ENCODE results near the gene MPP2. TPM values are rescaled to one million over a fixed set of nuclear protein-coding genes. Genes with fewer than 3 reads are reported as not detected.
"Not testable (repeated sequence)": the region's sequence is repeated elsewhere in the genome, so short reads cannot be mapped to it uniquely, and the experiment has no call there.

The MPP2 gene, protein sequence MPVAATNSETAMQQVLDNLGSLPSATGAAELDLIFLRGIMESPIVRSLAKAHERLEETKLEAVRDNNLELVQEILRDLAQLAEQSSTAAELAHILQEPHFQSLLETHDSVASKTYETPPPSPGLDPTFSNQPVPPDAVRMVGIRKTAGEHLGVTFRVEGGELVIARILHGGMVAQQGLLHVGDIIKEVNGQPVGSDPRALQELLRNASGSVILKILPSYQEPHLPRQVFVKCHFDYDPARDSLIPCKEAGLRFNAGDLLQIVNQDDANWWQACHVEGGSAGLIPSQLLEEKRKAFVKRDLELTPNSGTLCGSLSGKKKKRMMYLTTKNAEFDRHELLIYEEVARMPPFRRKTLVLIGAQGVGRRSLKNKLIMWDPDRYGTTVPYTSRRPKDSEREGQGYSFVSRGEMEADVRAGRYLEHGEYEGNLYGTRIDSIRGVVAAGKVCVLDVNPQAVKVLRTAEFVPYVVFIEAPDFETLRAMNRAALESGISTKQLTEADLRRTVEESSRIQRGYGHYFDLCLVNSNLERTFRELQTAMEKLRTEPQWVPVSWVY
- 0.29 and 0.74 TPM in 2 replicates for total RNA-seq (2014; rRNA removed; shearing (Covaris generic))
- 2.5 and 3.8 TPM in 2 replicates for polyA plus RNA-seq (2014; cell fraction: nucleus; rRNA removed)

DNA sequence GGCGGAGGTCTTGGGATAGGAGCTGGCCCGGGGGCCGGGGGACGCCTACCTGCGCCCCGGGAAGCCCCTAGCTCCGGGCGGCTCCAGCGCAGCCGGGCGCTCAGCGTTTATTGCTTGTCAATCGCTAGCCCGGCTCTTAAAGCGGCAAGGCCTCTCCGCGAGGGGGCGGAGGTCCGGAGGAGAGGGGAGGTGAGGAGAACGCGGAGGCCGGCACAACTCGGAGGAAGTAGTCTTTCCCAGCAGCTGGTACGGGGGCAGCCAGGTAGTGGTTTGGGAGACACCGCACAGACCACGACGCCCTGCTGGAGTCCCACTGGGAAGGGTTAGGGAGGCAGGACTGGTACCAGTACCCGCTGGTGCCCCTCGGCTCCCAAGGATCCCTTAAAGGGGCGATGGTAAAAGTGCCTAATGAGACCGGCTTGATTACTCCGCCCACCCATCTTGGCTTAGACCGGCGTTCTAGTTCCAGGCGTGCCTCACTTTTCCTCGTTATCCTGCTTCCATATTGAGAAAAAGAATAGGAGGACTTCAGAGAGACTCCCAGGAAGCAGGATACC lies at the start of gene MPP2:
TSS of gene MPP2 (minus strand) at position 112 of the 557 bp plus-strand sequence. CDS start 3,076 bp downstream, outside the sequence.
- DNase-seq (ENCODE audit: extremely low read depth, low read depth) = peak; percentile 23

DNA sequence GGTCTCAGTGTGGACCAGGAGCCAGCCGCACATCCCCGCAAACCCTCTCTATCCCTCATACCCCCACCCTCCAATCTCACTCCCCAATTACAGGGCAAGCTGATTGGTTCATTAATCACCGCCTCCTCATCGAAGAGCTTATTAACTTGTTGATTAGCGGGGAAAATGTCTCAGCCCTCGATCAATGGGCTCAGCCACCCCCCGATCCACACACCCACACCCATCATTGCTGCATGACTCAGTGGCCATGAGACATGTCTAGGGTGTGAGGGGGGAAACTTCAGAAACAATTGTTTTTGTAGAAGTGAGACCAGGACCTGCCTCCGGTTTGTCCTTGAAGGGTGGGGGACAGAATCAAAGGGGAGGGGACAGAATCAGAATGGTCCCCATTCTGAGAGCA lies 48.9 kb upstream of the MPP2 start:
- no peak for DNase-seq (ENCODE audit: extremely low read depth, low read depth)

DNA sequence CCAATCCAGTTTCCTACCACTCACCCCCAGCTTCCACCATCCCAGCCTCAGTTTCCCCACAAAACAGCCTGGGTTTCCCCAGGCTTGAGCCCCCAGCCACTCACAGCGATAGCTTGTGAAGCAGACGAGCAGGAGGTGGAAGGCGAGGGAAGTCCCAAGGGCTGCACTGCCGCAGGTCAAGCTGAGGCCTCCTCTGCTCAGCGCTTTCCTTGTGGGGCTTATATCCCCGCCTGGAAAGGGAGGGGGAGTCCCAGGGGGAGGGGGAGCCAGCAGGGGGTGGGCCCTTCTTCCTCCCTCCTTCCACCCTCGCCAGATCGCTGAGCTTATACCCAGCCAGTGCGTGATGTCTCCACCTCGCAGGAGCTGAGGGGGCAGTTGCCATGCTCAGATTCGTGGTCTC lies 46.4 kb upstream of the MPP2 start, which contains the start of gene PYY:
TSS of gene PYY (minus strand) at position 195 of the 400 bp plus-strand sequence. CDS start 457 bp downstream, outside the sequence.
- DNase-seq (ENCODE audit: extremely low read depth, low read depth) = no peak

DNA sequence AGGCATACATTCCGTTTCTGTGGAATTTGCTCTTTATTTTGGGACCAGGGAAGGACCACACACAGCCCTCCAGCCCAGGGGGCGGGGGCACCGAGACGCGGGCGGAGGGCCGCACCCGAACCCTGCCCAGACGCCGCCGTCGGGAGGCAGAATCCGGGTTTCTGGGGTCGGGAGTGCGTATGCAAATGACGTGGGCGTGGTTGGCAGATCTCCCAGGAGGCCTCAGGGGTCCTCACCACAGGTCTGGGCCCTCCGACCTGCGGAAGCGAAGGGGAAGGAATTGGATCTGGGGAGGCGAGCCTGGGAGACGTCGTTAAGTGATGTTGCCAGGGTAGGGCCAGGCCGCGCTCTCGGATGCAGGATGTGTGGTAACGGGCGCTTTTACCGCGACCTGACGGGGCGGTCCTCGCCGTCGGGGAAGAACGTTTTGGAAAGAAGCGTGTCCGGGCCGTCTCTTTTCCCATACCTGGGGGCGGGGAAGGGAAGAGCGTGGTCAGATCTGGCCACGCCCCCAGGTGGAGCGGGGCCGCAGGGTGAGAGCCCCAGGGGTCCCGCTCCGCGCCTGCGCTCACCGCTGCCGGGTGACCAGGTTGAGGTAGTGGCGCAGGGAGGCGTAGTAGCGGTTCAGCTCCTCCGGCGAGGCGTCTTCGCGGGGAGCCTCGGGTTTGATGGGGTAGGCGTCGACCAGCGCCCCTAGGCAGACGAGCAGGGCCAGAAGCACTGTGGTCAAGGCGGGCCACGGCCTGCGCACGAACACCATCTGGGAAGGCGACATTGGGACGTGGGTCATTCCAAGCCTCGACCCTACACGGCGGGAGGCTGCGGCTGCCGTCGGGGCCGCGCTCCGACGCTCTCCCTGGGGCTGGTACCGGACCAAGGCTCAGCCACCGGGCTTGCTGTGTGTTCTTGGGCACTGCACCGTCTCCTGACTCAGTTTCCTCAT lies 45.7 kb upstream of the MPP2 start:
- DNase-seq (ENCODE audit: extremely low read depth, low read depth) = no peak

DNA sequence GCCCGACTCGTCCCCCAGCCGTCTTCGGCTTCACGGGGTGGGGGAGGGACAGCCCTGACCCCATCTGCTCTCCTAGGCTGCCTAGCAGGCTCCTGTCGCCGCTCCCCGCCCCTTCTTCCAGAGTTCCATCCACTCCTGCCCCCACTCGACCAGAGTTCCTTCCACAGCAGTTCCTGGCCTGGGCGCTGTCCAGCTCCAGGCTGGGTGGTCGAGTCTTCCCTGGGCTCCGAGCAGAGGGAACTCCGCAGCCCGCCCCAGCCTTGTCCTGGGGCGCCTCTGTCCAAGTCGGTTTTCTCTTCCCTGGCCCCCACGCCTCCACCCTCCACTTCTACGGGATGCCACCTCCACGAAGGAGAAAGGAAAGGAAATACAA lies 45.0 kb upstream of the MPP2 start:
- DNase-seq (ENCODE audit: extremely low read depth, low read depth) = no peak

DNA sequence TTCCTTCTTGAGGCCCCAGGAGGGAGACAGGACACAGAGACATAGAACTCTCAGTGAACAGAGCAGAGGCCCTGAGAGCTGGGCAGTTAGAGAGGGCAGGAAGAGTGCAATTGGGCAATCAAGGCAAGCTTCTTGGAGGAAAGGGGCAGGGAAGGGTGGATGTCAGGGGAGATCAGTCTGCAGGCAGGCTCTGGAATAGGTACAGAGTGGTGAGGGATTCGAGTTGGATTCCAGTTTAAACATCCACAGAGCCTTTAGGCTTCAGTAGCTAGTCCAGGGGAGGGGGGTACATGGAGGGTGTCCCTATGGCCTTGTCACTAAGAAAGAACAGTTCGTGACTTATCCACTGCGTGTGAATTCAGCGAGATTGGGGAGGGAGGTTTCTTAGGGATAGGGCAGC lies 44.4 kb upstream of the MPP2 start:
- DNase-seq (ENCODE audit: extremely low read depth, low read depth) = no peak

DNA sequence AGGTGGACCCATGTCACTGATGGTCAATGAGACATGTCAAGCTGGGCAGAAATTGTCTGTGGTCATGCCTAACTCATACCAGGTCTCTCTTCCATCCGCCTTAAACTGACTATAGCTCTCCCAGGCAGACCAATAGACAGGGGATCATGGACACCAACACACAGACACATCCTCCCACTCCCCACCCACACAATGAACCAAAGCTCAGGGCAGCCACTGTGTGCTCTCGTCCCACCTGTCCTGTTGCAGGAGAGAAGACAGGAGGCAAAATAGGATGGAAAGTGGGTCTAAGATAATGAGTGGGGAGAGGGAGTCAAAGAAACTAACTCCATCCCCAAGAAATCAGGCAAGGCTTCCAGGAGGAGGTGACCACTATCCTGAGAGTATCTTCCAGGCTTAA lies 43.2 kb upstream of the MPP2 start:
- no peak for DNase-seq (ENCODE audit: extremely low read depth, low read depth)

DNA sequence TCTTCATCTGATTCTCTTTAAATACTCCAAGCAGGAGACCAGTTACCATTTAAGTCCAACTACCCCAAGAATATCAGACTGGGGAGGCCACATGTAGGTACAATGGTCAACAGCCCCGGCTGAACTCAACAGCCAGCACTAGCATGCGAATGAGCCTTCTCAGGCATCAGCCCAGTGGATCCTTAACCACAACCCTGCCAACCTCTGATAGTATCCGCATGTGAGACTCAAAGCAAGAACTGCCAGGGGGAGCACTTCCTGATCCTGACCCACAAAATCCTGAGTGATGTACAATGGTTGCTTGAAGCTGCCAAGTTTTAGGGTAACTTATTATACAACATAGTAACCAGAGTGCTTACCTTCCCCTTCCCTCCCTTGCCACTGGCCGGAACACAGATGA lies 42.4 kb upstream of the MPP2 start:
- no peak for DNase-seq (ENCODE audit: extremely low read depth, low read depth)

DNA sequence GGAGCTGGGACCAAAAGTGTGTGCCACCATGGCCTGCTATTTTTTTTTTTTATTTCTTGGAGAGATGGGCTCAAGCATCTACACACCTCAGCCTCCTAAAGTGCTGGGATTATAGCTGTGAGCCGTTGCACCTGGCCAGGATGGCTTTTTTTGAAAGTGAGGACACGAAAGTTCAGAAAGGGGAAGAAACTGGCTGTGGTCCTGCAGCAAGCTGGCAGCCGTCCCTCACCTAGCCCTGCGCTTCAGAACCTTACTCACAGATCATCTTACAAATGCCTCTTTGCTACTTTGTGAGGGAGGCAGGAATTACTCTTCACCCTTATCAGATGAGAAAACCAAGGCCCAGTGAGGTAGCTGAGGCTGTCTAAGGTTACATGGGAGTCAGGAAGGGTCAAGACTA lies 39.4 kb upstream of the MPP2 start:
- no peak for DNase-seq (ENCODE audit: extremely low read depth, low read depth)

DNA sequence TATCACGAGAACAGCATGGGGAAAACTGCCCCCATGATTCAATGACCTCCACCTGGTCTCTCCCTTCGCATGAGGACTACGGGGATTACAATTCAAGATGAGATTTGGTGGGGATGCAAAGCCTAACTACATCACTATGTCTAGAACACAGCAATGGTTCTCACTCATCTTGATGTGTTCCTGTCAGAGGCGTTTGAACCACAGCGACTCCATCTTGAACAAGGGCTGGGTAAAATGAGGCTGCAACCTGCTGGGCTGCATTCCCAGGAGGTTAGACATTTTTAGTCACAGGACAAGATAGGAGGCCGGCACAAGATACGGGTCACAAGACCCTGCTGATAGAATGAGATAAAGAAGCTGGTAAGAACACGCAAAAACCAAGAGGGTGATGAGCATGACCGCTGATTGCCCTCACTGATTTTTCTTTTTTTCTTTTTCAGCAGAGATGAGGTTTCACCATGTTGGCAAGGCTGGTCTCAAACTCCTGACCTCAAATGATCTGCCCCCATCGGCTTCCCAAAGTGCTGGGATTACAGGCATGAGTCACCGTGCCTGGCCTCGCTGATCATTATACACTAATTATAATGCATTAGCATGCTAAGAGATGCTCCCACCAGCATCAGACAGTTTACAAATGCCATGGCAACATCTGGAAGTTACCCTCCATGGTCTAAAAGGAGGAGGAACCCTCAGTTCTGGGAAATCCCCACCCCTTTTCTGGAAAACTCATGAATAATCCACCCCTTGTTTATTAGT lies 37.9 kb upstream of the MPP2 start:
- DNase-seq (ENCODE audit: extremely low read depth, low read depth) = no peak

DNA sequence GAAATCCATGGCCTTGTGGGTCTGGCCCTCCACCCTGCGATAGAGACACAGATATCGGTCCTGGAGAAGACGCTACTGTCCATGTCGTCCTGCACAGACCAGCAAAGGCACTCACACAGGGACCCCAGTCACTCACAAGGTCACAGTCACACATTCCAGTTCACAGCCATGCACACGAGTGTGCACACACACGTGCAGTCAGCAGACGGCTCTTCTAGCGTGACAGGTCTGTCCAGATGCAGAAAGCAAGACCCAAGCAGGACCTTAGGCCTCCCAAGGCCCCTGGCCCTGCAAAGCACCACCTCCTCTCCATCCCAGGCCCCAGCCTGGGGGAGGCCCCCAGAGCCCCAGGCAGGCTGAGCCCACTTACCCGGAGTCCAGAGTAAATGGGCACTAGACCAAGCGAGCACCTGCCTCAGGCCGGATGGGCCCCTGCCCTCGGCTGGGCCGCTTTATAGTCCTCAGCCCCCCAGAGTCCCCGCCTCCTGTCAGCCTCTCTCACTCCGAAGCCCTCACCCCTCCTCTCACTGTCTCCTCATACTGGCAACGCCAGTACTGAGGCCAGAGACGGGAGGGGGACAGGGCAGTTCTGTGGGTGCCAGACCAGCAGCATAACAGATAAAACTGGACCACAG lies 34.8 kb upstream of the MPP2 start, which contains the start of gene PPY:
TSS of gene PPY (minus strand) at position 426 of the 635 bp plus-strand sequence. CDS start 822 bp downstream, outside the sequence.
- DNase-seq (ENCODE audit: extremely low read depth, low read depth) = no peak

DNA sequence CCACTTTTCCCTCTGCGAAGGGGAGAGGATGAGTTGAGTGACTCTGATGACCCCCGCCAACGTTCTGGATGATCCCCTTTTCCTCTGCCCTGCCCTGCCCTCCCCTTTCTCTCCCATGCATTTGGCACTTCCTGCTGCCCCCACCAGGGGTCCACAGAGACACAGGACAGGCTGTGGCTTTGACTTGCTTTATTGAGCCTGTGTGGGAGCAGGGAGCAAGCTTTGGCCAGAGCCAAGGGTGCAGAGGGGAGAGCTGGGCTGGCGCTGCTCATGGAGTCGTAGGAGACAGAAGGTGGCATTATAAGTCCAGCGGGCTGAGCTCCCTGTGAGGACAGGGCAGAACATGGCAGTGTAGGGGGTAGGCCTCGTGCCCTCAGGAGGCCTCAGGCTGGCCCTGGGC lies 33.3 kb upstream of the MPP2 start:
- DNase-seq (ENCODE audit: extremely low read depth, low read depth) = peak; percentile 39

DNA sequence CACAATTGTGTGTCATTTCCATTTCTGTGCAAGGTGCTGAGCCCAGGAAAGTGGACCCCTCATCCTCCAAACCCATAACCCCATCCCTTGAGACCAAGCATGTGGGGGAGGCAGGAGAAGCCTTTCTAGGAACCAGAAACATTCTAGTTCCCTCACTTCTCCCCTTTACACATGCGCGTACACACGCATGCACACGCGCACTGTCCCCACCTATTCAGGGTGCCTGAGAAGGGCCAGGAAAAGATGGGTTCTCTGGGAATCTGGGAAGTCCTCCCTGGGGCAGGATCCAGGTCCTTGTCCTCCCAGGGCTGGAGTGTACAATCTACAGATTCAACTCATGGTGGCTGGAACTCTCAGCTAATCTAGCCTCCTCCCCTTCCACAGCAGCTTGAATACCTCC lies 32.5 kb upstream of the MPP2 start:
- no peak for DNase-seq (ENCODE audit: extremely low read depth, low read depth)

DNA sequence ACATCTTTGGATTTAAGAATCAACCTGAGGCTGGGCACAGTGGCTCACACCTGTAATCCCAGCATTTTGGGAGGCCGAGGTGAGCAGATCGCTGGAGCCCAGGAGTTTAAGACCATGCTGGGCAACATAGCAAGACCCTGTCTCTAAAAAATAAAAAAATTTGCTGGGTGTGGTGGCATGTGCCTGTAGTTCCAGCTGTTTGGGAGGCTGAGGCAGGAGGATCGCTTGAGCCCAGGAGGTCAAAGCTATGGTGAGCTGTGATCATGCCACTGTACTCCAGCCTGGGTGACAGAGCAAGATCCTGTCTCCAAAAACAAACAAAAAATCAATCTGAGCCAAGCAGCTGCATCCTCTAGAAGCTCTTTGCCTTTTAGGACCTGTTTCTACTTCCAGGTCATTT lies 32.1 kb upstream of the MPP2 start:
- DNase-seq (ENCODE audit: extremely low read depth, low read depth) = not testable (repeated sequence)

DNA sequence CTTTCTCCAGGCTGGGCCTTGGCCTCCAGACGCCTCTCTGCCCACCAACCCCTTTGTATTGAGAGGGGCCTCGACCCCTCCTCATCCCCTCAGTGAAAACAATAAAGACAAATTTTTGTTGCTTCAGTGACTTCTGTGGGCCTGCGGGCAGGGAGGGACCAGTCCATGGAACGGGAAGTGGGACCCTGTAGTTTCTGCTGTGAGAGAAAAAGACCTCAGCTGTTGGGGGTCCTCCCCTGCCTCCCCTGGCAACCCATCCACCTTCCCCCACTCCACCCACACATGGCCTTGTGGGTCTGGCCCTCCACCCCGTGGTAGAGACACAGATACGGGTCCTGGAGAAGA lies 31.5 kb upstream of the MPP2 start:
- DNase-seq (ENCODE audit: extremely low read depth, low read depth) = no peak

DNA sequence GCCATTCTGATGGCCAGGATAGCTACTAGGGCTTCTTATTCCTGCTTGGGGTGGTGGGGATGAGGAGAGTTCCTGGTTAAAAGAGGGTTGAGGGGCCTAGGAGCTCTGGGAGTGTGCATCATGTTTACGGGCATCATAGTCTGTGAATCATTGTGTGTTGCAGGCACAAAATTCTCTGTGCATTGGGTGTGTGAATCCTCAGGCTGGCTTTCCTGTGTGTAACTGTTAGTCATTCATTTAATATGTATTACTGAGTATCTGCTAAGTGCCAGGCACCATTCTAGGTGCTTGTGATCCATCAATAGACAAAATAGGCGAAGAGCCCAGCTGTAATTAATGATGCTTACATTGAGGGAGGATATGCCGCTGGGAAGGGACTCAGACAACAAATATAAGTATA lies 29.1 kb upstream of the MPP2 start:
- no peak for DNase-seq (ENCODE audit: extremely low read depth, low read depth)

DNA sequence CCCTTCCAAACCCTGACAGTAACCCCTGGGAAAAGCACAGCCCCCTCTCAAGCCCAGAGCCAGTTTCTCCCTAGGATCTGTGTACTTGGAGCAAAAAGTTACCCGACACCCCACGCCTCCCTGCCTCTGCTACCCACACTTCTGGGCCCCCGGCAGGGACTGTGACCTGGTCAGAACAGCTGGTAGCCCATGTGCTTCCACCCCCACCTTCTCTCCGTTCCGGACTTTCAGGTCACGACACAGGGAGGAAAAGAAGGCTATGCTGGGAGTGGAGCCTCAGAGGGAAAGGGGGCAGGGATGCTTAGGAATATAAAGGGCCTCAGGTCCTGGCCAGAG lies 28.6 kb upstream of the MPP2 start:
- no peak for DNase-seq (ENCODE audit: extremely low read depth, low read depth)

DNA sequence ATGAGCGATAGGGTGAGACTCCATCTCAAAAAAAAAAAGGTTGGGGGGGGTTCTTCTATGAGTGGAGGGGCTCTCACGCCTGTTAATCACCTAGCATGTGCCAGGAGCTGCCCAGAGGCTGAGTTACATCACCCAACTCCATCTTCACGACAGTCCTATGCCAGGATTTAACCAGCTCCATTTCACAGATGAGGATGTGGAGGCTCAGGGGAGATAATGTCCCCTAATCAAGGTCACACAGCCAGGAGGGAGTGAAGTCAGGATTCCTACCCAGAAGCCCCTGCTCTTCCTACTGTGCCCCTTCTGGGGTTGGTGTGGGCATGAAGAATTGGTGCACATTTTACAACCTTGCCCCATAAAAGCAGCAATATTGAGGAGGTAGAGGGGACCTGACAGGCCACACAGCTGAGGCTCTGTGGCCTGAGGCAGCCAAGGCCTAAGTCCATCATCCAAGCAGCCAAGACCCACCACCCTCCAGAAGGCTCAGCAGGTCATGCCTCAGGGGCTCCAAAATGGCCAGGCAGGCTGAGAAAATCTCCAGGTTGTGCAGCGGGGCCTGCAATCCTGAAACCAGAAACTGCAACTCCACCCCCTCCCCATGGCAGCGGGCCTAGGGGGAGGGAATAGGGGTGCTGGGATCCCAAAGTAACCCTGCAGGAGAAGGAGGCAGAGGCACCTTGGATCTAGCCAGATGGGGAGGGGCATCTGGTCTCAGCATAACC lies 28.0 kb upstream of the MPP2 start:
- DNase-seq (ENCODE audit: extremely low read depth, low read depth) = no peak

DNA sequence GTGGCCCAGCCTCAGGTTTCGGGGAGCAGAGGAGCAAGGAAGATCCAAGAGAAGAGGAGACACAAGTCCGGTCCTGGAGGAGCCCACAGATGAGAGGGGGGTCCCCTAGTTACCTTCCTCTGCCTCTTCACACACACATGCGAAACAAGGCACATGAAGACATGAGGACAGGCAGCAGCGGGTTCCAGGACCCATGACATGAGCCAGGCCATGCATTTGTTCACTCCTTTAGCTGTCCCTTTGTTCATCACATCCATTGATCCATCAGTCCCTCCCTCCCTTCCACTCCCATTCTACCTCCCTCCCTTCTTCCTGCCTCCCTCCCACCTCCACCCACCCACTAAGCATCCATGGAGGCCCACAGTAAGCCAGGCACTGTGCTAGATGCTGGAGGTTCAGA lies 25.6 kb upstream of the MPP2 start:
- no peak for DNase-seq (ENCODE audit: extremely low read depth, low read depth)
